ENCODE results near the gene WWTR1. TPM values are rescaled to one million over a fixed set of nuclear protein-coding genes. Genes with fewer than 3 reads are reported as not detected.

Gene WWTR1
- polyA plus RNA-seq, 2 of the 4 experiments (the other 2 are of a cell fraction) = 99.7 to 164 TPM

- Histone ChIP-seq H3K27ac (peak overlapping the region; percentile 99), H3K9me3 (no peaks in the 10 kb centered on the region), H3K4me3 (no peak overlapping the region), H3K4me2 (peak overlapping the region; percentile 91), H3K4me1 (peaks cover 36% of the 10 kb centered on the region)
- POLR2A ChIA-PET = no interaction called here
- FAIRE-seq (no peak), ATAC-seq (no peak), DNase-seq (ENCODE audit: low read depth in 1 of 2, low spot score in 1 of 2) (peak in 1 of 2 experiments; percentile 52)
- WGBS (ENCODE audit: missing lambda C conversion rate) = 34% methylated on average over 1 of the region's 1 CpG
- TF ChIP-seq FOSL2 (IDR thresholded peaks at IDR 0.05) = no peak
- TF ChIP-seq FOSL2 (CRISPR knock-in tag; IDR thresholded peaks at IDR 0.05) = no peak
- peak; percentile 85 for TF ChIP-seq MAFK (IDR thresholded peaks at IDR 0.05; ENCODE audit: partially characterized antibody)
- TF ChIP-seq NPAS2 (CRISPR knock-in tag; IDR thresholded peaks at IDR 0.05; ENCODE audit: borderline replicate concordance) = no peak
- no peak for TF ChIP-seq HEYL (CRISPR knock-in tag; IDR thresholded peaks at IDR 0.05)
- TF ChIP-seq TP53 (CRISPR knock-in tag; IDR thresholded peaks at IDR 0.05) = no peak
- TF ChIP-seq NFE2L2 (conservative IDR thresholded peaks at IDR 0.05; ENCODE audit: low read length) = peak; percentile 48; the same call in 1 of the 2 replicates
- CTCF ChIA-PET = interaction anchor here (0.7 to 3.1 kb wide), 12 partner anchors 12 to 149 kb away, joined by 3 to 23 read pairs (median 4); no protein-coding TSS in a partner anchor
Measured at GRCh38 chr3:149660462-149660861, 2.6 kb upstream of the WWTR1 start.

DNA sequence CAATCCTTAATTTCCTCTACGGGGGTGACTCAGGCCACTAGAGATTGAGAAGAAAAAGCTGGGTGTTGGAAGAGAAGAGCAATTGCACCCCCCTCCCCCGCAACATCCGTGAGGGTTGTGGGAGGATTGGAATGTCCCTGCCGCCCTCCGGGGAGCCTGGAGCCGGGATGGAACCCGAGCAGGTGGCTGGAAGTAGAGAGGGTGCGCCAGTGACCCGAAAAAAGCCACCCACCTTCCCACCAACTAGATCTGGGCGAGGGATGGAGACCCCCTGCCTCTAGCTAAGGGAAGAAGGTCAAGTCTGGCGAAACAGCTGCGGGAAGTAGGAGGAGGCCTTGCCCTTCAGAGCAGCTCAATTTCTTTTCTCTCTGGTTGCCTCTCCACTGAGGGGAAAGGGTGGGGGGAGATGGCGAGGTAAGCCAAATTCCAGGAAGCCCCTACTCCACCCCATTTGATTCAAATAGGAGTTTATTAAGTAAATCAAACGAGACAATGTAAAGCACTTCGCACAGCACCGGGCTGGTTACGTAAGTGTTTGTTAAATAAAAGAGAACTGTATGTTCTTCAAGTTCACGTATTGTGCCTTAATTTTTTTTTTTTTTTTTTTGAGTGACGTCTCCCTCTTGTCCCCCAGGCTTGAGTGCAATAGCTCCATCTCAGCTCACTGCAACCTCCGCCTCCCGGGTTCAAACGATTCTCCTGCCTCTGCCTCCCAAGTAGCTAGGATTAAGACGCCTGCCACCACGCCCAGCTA lies 1.1 kb upstream of the WWTR1 start:
- CTCF ChIA-PET = interaction anchor here (0.6 to 3.9 kb wide), 28 partner anchors 10 to 150 kb away, joined by 3 to 35 read pairs (median 4); no protein-coding TSS in a partner anchor
- POLR2A ChIA-PET = interaction anchor here (0.8 to 3.1 kb wide), 20 partner anchors 11 to 667 kb away, joined by 3 to 45 read pairs (median 7); partner anchors contain the start of gene COMMD2
- TF ChIP-seq RNF2 (IDR thresholded peaks at IDR 0.05; ENCODE audit: borderline replicate concordance, low read depth) = 0 out of 2 replicates have a peak, but pooled peaks have one; percentile 2
- 0 out of 5 replicates have a peak, but pooled peaks of 1 of the 2 experiments have one; percentile 0 for TF ChIP-seq RAD21 (conservative IDR thresholded peaks at IDR 0.05 in 1 of 2, IDR thresholded peaks at IDR 0.05 in 1 of 2)
- TF ChIP-seq TFCP2L1 (CRISPR knock-in tag; IDR thresholded peaks at IDR 0.05) = no peak
- TF ChIP-seq SMC3 (IDR thresholded peaks at IDR 0.05) = no peak
- TF ChIP-seq PHF8 (IDR thresholded peaks at IDR 0.05; ENCODE audit: borderline replicate concordance, low read depth) = 0 out of 2 replicates have a peak, but pooled peaks have one; percentile 2
- no peak for TF ChIP-seq RCOR1 (IDR thresholded peaks at IDR 0.05; ENCODE audit: low read depth, low read length)
- no peak for TF ChIP-seq CHD2 (IDR thresholded peaks at IDR 0.05; ENCODE audit: low read length, partially characterized antibody)
- peak; percentile 75; the same call in 1 of the 2 replicates for TF ChIP-seq FOSB (CRISPR knock-in tag; IDR thresholded peaks at IDR 0.05)
- TF ChIP-seq CEBPB (IDR thresholded peaks at IDR 0.05) = peak in 1 of 2 experiments; percentile 51; a peak in 1 of 4 replicates
- 0 out of 2 replicates have a peak, but pooled peaks have one; percentile 8 for TF ChIP-seq KDM5A (IDR thresholded peaks at IDR 0.05)
- Histone ChIP-seq H3K4me1 (peaks cover 49% of the 10 kb centered on the region), H3K4me2 (peak overlapping the region; percentile 91), H3K9me3 (no peaks in the 10 kb centered on the region), H3K27ac (peak overlapping the region; percentile 99), H3K4me3 (peak overlapping the region; percentile 90)
- DNase-seq (ENCODE audit: low read depth in 1 of 2, low spot score in 1 of 2) = peak in 1 of 2 experiments; percentile 71
- peak; percentile 39 to 40 for ATAC-seq
- FAIRE-seq = no peak
- 15% methylated on average over 24 of the region's 24 CpGs for WGBS (ENCODE audit: missing lambda C conversion rate)

DNA sequence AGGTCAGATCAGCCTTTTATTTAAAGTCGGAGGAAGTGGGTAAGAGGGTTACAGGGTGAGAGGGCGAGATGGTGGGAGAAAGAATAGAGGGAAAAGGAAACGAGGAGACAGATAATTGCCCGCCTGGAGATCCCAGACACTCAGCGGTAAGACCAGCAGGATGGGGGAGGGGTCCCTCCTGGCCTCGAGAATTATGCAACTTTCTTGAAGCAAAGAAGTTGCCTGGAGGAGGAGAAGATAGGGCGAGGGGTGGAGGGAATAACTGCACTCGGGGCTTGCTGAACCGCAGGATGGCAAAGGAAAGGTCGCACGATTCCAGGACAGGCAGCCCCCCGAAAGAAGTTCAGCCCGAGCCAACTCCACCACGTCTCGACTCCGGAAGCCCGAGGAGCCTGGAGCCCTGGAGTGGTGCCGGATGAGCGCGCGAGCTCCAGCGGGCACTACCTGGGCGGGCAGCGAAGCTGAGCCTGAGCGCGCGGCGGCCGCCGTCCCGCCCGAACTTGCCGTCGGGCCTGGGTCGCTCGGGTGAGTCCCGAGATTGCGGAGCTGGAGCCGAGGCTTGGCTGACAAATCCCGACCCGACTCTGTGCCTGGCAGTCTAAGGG lies 402 bp downstream of the WWTR1 start:
- Histone ChIP-seq H3K4me3 (peak overlapping the region; percentile 90), H3K27ac (peak overlapping the region; percentile 99), H3K4me2 (peak overlapping the region; percentile 91), H3K4me1 (peaks cover 58% of the 10 kb centered on the region), H3K9me3 (no peaks in the 10 kb centered on the region)
- TF ChIP-seq HES2 (IDR thresholded peaks at IDR 0.05) (no peak), ZSCAN20 (CRISPR knock-in tag; IDR thresholded peaks at IDR 0.05) (no peak), SREBF2 (IDR thresholded peaks at IDR 0.05) (no peak), MYC (IDR thresholded peaks at IDR 0.05; ENCODE audit: borderline replicate concordance, low read length) (0 out of 2 replicates have a peak, but pooled peaks have one; percentile 17), USF2 (IDR thresholded peaks at IDR 0.05) (no peak), RFX5 (IDR thresholded peaks at IDR 0.05) (no peak), CEBPB (IDR thresholded peaks at IDR 0.05) (peak; percentile 75 to 84), REST (IDR thresholded peaks at IDR 0.05) (no peak), ZFP36 (IDR thresholded peaks at IDR 0.05; ENCODE audit: borderline replicate concordance, partially characterized antibody) (no peak), TP53 (CRISPR knock-in tag; IDR thresholded peaks at IDR 0.05) (no peak)
- TF ChIP-seq, protein P1, sequence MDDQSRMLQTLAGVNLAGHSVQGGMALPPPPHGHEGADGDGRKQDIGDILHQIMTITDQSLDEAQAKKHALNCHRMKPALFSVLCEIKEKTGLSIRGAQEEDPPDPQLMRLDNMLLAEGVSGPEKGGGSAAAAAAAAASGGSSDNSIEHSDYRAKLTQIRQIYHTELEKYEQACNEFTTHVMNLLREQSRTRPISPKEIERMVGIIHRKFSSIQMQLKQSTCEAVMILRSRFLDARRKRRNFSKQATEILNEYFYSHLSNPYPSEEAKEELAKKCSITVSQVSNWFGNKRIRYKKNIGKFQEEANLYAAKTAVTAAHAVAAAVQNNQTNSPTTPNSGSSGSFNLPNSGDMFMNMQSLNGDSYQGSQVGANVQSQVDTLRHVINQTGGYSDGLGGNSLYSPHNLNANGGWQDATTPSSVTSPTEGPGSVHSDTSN (IDR thresholded peaks at IDR 0.05) = 0 out of 2 replicates have a peak, but pooled peaks have one; percentile 28
- FAIRE-seq (no peak), ATAC-seq (peak; percentile 55 to 57), DNase-seq (ENCODE audit: low read depth in 1 of 2, low spot score in 1 of 2) (peak; percentile 42 to 65)
- CTCF ChIA-PET = interaction anchor here (0.7 to 4.4 kb wide), 19 partner anchors 9 to 151 kb away, joined by 3 to 35 read pairs (median 5); no protein-coding TSS in a partner anchor
- POLR2A ChIA-PET = interaction anchor here (0.5 to 3.1 kb wide), 29 partner anchors 10 to 867 kb away, joined by 3 to 45 read pairs (median 6); partner anchors contain the start of gene COMMD2
- 2% methylated on average over 17 of the region's 41 CpGs for WGBS (ENCODE audit: missing lambda C conversion rate)
